Measurements from ENCODE around the gene DIPK1B.

- TF ChIP-seq POLR2AphosphoS5 (IDR thresholded peaks at IDR 0.05; ENCODE audit: low read depth, low read length) (no peak), USF1 (IDR thresholded peaks at IDR 0.05; ENCODE audit: borderline replicate concordance, low read depth) (no peak), CTCF (IDR thresholded peaks at IDR 0.05) (no peak), IRF3 (IDR thresholded peaks at IDR 0.05; ENCODE audit: low read depth, low read length) (no peak)
Measured at GRCh38 chr9:136720898-136721338, 8.5 kb downstream of the DIPK1B start.

All from SK-N-SH (cell line).